Activated CD4-positive, alpha-beta T cell treated with anti-CD3 and anti-CD28 coated beads, Interleukin-2, amount 50 U/mL, for 24 hours (primary cell): Measurements from ENCODE around the gene KLF15.

Experiments
- DNase-seq, 2 donors: peaks; one replicate each; pipeline ENCODE4 v3.0.0-alpha.2; 2020; ENCODE audit warnings: low read depth in 1 of 2, low spot score in 1 of 2

Gene KLF15

DNA sequence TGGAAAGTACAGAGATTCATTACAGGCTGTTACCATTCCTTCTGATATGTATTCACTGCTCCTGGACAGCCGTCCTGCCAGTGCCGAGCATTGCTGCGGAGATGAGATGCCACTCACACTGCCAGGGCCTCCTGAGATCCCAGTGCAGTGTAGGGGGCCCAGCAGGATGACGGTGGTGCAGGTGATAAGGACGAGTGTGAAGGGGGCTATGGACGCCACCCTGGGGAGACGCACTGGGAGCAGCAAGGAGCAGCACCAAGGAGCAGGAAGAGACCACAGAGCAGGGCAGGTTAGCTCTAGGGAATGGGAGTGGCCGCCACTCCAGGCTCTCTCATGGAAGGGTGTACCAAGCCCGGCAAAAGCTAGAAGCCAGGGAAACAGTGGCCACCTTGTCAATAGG is 4.0 kb upstream of the KLF15 start:
- DNase-seq, result no peak

- DNase-seq, result no peak
These were observed 3.5 kb upstream of the KLF15 start for GRCh38 chr3:126360714-126361060.

DNA sequence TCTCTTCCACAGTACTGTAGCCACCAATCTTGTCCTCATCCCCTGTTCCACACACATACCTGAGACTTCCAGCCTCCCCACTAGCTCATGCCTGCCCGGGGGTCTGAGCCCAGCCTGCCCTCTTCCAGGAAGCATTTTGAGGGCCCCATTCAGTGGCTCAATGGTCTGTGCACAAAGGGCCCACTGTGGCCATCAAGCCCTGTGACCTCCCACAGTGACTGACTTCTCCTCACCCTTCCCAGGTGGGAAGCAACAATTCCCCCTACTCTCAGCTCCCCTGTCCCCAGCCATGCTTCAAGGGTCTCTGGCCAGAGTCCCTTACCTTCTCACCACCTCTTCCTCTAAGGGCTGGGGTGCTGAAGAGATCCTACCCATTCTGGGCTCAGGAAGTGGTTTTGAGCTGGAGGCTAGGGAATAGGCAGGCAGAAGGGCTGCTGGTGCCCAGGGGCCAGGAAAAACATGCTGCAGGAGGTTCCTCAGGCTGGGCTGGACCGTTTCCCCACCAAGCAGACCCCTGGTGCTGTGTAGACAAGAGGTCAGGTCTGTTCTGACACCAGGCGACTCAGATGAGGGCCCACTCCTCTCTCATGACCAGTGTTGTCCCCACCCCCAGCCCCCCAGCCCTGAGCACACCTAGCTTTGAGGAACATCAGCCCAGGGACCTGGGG is 3.0 kb upstream of the KLF15 start:
- DNase-seq, result no peak

- no peak for DNase-seq
These were observed 1.6 kb upstream of the KLF15 start for GRCh38 chr3:126358816-126359181.

DNA sequence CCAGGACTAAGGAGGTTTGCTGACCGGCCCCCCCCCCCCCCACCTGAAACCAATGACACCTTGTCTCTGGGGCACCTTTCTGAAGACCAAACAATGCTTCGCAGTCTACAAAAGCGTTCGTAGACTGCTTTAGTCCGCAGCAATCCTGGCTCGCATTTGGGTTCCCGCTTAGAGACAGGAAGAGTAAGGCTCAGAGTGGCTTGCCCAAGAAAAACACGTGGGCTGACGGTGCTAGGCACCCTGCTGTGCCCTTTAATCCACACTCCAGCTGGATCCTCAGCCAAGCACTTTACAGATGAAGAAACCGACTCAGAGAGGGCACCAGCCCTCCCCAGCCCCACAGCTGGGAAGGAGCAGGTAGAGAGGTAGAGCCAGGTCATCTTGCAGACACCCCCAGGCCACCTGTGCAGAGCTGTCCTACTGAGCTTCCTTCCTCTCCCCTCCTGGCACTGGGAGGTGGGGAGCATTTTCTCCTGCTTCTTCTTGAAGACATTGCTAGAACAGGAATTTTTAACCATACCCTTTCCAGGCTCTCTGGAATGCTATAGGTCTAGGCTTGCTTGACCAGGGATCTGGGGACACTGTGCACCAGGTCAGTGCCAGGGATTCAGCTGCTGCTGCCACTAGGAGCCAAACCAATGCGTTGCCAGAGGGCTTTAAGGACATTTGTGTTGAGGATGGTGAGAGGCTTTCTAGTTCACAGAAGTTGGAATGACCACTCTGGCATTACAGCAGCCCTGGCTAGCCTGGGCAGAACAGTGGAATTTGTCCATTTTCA is 1.0 kb upstream of the KLF15 start:
- DNase-seq, result no peak

DNA sequence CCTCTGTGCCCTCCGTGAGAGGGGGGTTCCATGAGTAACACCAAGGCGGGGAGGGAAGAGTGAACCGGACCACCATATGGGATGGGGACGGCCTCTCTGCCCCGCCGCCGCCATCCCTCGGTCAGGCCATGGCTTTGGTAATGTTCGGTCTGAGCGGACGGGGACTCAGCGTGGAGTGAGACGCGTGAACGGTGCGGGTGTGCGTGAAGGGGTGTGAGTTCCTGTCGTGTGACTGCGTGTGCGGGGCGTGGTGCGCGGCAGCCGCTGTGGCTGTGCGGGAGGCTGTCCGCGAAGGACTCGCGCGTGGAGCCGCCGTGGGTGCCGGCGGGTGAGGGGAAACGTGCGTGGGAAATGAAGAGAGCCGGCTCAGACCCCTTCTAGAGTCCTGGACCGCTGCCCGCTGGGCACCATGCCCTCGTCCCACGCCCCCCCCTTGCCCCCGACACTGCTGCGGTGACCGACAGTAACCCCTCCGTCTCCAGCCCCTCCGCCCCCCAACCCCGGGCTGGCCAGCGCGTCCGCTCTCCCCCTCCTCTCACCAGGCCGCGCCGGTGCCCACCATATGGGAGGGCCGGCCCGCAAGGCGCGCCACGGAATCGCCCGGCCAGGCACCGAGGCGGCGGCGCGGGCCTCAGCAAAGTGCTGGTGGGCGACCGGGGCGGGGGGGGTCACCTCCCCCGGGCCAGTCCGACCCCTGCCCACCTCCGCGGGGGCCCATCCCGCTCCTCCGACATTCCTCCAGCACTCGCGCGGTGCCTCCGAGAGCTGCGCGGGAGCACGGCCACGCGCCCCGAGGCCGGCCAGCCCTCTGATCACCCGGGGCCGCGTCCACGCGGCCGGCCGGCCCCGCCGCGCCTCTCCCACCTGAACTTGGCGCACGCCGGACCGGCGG is 589 bp downstream of the KLF15 start:
- no peak for DNase-seq

GRCh38 chr3:126355777-126356372 is 1.3 kb downstream of the KLF15 start:
- no peak for DNase-seq

DNA sequence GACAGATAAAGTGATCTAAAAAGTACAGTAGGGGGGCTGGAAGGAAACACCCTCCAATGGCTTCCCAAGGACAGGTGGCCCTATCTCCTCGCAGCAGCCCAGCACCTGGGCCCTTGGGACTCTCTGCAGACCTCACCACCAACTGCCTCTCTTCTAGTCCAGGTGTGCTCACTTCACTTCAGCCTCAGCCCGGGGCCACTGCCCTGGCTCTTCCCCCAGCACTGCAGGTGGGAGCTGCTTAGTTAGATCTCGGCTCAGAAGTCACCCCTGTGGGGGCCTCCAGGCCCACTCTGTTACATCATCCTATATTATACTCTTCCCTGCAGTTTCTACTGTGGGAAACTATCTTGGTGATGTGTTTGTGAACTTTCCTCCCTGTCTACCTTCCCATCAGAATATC is 2.0 kb downstream of the KLF15 start:
- no peak for DNase-seq

DNA sequence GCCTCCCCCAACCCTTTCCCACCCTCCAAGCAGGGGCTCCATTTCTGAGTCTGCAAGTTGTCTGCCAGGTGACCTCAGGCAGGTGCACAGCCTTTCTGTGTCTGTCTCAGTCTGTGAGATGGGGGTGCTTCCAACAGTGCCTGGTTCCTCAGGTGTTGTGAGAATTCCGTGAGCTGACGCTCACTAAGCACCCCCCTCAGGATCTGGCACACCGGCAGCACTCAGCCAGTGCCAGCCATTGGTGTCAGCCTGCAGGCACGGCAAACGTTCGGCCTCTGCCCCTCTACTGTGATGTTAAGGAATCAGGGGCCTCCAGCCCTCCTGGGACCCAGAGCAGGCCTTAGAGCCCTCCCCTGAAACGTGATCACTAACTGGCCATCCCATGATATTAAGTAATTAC is 2.4 kb downstream of the KLF15 start:
- DNase-seq, result no peak

- no peak for DNase-seq
These were observed 3.4 kb downstream of the KLF15 start for GRCh38 chr3:126353694-126354321.

DNA sequence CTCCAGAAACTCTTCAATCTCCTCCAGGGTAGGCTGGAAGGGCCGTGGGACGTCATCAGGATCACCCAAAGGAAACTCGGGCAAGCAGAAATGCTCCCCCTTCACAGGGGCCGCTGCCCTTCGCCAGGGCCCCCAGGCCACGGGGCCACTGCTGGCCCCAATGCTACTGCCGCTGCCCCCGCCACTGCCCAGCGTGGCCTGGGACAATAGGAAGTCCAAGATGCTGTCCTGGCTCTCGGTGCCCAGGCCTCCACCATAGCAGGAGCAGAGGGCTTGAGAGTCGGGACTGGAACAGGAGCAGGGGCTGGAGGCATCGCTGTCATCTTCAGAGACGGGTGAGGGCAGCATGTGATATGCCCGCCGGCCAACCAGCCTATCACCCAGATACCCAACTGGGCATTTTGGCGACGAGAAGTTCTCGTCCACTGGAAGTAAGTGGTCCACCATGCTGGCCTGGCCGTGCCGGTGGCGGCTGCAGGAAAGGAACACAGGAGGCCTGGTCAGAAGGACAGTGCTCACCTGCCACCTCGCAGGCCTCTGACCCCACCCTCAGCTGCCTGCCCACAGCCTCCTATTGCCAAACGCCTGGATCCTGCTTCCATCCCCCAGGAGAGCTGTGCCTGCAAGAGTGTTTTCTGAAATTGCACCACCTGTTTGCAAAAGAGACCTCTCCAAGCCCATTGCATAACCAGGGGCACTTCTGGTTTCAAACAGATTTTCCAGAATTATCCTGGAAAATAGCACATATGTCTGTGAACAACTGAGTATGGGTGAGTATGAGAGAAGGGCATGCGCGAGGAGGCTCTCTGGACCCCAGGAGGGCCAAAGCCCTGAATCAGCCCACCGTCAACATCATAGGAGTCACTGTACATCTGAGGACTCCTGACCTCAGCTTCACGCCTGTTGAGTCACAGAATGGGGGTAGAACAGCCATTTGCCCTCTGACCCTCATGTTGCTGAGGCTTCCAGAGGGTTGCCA is 4.4 kb downstream of the KLF15 start:
- no peak for DNase-seq

GRCh38 chr3:126351771-126352475 is 5.3 kb downstream of the KLF15 start:
- DNase-seq, result no peak

GRCh38 chr3:126351086-126351770 is 6.0 kb downstream of the KLF15 start:
- no peak for DNase-seq

GRCh38 chr3:126350502-126351085 is 6.6 kb downstream of the KLF15 start:
- no peak for DNase-seq

GRCh38 chr3:126349611-126350501 is 7.4 kb downstream of the KLF15 start:
- DNase-seq, result no peak

DNA sequence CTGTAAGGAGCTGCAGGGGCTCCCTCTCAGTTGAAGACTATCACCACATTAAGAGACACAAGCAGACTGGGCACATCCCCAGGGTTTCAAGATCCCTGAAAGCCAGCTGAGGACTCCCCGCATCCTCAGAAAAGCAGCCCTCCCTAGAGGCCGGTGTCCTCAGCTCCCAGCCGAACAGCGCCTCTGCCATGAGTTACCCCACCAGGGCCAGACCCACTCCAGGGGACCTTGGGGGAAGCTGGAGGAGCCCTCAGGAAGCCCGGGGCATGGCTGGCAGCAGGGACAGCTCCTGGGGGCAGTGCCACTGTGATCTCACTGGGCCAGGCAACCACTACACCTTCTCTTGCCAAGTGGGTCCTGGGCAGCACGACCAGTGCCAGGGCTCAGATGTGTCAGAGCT is 8.1 kb downstream of the KLF15 start:
- no peak for DNase-seq

- DNase-seq, result no peak
These were observed 8.8 kb downstream of the KLF15 start for GRCh38 chr3:126348308-126348920.
